ENCODE data around the gene VAT1L.

VAT1L gene

DNA sequence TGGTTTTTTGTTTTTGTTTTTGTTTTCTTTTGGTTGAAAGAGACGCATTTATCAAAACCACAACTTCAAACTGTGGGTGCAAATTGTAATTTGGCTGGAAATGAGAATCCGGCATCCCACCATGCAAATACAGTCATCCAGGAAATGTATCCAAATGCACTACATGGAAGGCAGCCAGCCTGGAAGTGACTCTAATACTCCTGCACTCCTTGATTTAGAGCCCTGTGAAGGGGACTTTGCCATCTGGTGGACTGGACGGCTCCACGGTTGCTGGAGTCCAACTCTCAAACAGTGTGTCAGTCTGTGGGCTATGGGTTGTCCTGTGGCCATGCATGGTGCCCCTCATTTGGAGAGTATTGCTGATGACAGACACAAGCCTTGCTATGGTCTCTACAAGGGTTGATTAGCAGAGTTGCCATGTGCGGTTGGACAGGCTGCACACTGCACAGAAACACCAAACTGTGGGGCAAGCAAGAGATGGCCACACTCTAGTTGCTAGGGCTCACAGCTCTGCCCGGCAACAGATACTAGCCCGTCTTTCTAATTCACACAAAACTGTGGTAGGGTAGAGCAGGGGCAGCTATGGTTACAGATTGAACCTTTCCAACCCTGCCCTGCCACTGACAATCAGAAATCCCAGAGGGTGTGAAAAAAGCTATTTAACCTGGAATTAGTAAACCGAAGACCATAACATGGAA, 62.4 kb downstream of the VAT1L start:
- TF ChIP-seq, protein P1, sequence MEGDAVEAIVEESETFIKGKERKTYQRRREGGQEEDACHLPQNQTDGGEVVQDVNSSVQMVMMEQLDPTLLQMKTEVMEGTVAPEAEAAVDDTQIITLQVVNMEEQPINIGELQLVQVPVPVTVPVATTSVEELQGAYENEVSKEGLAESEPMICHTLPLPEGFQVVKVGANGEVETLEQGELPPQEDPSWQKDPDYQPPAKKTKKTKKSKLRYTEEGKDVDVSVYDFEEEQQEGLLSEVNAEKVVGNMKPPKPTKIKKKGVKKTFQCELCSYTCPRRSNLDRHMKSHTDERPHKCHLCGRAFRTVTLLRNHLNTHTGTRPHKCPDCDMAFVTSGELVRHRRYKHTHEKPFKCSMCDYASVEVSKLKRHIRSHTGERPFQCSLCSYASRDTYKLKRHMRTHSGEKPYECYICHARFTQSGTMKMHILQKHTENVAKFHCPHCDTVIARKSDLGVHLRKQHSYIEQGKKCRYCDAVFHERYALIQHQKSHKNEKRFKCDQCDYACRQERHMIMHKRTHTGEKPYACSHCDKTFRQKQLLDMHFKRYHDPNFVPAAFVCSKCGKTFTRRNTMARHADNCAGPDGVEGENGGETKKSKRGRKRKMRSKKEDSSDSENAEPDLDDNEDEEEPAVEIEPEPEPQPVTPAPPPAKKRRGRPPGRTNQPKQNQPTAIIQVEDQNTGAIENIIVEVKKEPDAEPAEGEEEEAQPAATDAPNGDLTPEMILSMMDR (IDR thresholded peaks at IDR 0.05; ENCODE audit: borderline replicate concordance, insufficient read depth, low read depth, low read length), result no peak
- H3K4me3 ChIP-seq (ENCODE audit: low read depth, low read length), result no peak overlapping the region

DNA sequence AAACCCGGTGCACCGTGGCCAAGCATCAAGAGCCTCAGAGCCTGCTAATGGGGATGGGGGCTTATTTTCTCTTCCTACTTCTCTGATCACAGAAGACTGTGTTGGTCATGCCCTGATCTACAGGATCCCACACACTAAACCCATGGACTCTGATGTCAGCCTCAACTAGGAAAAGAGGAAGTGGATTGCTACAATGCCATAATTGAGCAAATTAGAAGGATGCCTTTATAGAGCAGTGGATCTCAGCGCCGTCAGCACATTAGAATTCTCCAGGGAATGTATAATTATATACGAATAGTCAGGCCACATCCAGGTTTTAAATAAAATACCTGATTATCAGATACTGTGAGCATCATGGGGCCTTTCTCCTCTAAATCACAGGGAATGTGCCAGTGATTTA, 64.8 kb downstream of the VAT1L start:
- H3K4me3 ChIP-seq (ENCODE audit: low read depth, low read length), result no peak overlapping the region
- TF ChIP-seq, protein P1 (IDR thresholded peaks at IDR 0.05; ENCODE audit: borderline replicate concordance, insufficient read depth, low read depth, low read length), result no peak

DNA sequence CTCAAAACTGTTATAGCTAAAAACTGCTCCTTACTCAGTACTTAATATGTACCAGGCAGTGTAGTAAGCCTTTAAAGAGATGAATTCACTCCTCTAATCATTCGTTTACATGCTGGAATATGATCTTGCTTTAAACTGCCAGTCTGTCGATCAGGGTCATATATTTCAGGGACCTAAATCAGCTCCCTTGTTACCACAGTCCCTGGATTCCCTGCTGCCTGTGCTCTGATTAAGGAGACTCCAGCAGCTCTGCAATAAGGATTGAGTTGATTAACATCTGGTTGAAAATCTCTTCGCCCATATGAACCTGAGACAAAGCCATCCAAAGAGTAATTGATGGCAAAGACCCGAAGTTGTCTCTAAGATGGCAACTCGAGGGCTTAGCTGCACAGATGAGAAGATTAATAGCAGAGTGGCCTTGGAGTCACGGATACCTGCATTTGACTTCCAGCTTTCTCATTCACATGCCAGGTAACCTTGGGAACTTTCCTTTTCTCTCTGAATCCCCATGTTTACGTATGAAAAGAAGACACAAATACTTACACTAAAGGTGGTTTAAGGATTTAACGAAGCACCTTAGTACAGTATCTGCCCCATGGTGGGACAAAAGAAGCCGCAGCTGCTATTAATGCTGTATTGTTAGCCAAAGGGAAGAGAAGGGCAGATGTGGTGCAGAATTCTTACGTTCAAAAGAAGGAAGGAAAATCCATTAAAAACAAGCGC, 68.2 kb downstream of the VAT1L start:
- H3K4me3 ChIP-seq (ENCODE audit: low read depth, low read length), result no peak overlapping the region
- TF ChIP-seq, protein P1 (IDR thresholded peaks at IDR 0.05; ENCODE audit: borderline replicate concordance, insufficient read depth, low read depth, low read length), result no peak

DNA sequence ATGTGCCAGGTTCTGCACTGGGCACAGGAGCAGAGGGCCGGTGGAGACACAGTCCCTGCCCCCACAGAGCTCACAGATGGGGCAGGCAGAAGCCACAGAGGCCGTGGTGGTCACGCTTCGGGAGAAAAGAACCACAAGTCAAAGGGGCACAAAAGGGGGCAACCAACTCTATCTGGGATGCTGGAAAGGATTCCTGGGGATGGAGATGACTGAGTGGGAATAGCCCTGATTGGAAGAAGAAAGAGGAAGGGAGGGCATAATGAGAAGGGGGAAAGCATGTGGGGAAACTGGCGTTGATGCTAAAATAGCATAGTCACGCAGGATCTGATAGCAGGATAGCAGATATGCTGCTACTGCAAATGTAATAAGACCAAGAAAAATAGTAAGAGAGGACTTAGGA, 69.7 kb downstream of the VAT1L start:
- TF ChIP-seq, protein P1 (IDR thresholded peaks at IDR 0.05; ENCODE audit: borderline replicate concordance, insufficient read depth, low read depth, low read length), result no peak
- no peak overlapping the region for H3K4me3 ChIP-seq (ENCODE audit: low read depth, low read length)

DNA sequence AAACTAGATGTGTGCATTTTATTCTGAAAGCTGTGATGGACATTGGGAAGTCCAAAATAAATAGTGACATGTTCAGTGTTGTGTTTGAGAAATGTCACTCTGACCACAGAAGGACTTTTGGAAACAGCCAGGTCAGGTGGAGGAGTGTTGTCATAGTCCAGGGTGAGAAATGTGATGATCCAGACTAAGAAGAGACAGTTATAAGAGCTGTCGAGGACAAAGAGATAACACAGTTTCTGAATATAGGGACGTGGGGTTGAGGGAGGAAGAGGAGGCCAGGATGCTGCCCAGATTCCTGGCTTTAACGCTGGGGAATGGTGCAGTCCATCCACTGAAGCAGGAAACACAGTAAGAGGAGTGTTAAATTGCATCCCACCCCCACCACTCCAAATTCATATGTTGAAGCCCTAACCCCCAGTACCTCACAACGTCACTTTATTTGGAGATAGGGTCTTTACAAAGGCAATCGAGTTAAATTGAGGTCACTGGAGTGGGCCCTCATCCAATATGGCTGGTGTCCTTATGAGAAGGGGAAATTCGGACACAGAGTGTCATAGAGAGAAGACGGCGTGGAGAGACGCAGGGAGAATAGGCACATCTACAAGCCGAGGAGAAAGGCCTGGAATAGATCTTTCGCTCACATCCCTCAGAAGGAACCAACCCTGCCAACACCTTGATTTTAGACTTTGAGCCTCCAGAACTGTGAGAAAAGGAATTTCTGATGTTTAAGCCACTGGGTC, 71.3 kb downstream of the VAT1L start:
- TF ChIP-seq, protein P1 (IDR thresholded peaks at IDR 0.05; ENCODE audit: borderline replicate concordance, insufficient read depth, low read depth, low read length), result no peak
- H3K4me3 ChIP-seq (ENCODE audit: low read depth, low read length), result no peak overlapping the region

DNA sequence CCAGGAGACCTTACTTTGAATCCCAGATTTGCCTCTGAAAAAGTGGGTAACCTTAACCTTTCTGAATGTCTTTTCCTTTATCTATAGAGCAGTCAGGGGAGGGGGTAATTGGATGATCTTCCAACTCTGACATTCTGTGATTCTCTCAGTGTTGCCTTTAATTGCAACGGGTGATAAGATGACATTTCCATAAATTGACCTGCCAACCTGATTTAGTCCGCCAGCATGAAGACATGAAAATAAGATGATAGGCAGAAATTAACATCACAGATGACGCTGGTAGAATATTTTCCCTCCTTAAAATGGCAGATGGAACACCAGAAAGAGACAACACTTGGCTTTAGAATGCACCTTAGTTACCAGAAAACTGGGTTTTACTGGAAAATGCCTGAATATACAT, 72.6 kb downstream of the VAT1L start:
- TF ChIP-seq, protein P1 (IDR thresholded peaks at IDR 0.05; ENCODE audit: borderline replicate concordance, insufficient read depth, low read depth, low read length), result no peak
- H3K4me3 ChIP-seq (ENCODE audit: low read depth, low read length), result no peak overlapping the region

Measured in GM12875 (cell line).